HFFc6 (cell line): ENCODE results near the gene ZNF853. TPM values are rescaled to one million over a fixed set of nuclear protein-coding genes. Genes with fewer than 3 reads are reported as not detected.

Experiments used
- DNase-seq: peaks from one replicate; pipeline ENCODE4 v3.0.0-alpha.2; 2018
- H3K27ac Mint-ChIP-seq: 2 replicates; pipeline ENCODE4 v1.8.0; 2020; ENCODE audit warnings: mild to moderate bottlenecking, mixed read lengths
- H3K27me3 Mint-ChIP-seq: 2 replicates; pipeline ENCODE4 v1.8.0; 2021; ENCODE audit warnings: mild to moderate bottlenecking, moderate library complexity, mixed read lengths; ENCODE audit not compliant: insufficient read depth
- H3K36me3 Mint-ChIP-seq: 2 replicates; pipeline ENCODE4 v1.8.0; 2021; ENCODE audit warnings: low read depth, mixed read lengths
- H3K4me1 Mint-ChIP-seq: 2 replicates; pipeline ENCODE4 v1.8.0; 2020; ENCODE audit warnings: low read depth, mixed read lengths
- H3K4me3 Mint-ChIP-seq: 2 replicates; pipeline ENCODE4 v1.8.0; 2020; ENCODE audit warnings: mild to moderate bottlenecking, moderate library complexity, mixed read lengths
- H3K9me3 Mint-ChIP-seq: 2 replicates; pipeline ENCODE4 v1.8.0; 2020; ENCODE audit warnings: mild to moderate bottlenecking, mixed read lengths
- total RNA-seq, 6 experiments: library from RNA; stranded (reverse); fragmentation: NEBNext Ultra II Directional; extraction: Animal tissue kit (Norgen Biotek cat#: 25700); gene quantifications; 2 replicates in 1 of 6; 3 replicates in 5 of 6; pipeline ENCODE4 v1.2.3, GENCODE V29; 2021
- TF ChIP-seq, protein P1 (sequence below): fragments of 200-600 bp; sonication (generic); IDR thresholded peaks from 2 replicates; pipeline ENCODE4 v1.5.0; 2021; ENCODE audit warnings: antibody characterized with exemption, mild to moderate bottlenecking

Gene ZNF853
- total RNA-seq, 6 experiments from 2014 or later, result 0.05 to 0.07 (median 0.06) TPM; not detected in 3

GRCh38 chr7:6612819-6613218 is 2.6 kb upstream of the ZNF853 start:
- Mint-ChIP-seq H3K36me3 (no peaks in the 10 kb centered on the region), H3K27ac (no peak overlapping the region), H3K4me3 (no peak overlapping the region), H3K9me3 (no peaks in the 10 kb centered on the region), H3K4me1 (no peaks in the 10 kb centered on the region), H3K27me3 (peaks cover 18% of the 10 kb centered on the region)
- DNase-seq, result no peak
- TF ChIP-seq, protein P1, sequence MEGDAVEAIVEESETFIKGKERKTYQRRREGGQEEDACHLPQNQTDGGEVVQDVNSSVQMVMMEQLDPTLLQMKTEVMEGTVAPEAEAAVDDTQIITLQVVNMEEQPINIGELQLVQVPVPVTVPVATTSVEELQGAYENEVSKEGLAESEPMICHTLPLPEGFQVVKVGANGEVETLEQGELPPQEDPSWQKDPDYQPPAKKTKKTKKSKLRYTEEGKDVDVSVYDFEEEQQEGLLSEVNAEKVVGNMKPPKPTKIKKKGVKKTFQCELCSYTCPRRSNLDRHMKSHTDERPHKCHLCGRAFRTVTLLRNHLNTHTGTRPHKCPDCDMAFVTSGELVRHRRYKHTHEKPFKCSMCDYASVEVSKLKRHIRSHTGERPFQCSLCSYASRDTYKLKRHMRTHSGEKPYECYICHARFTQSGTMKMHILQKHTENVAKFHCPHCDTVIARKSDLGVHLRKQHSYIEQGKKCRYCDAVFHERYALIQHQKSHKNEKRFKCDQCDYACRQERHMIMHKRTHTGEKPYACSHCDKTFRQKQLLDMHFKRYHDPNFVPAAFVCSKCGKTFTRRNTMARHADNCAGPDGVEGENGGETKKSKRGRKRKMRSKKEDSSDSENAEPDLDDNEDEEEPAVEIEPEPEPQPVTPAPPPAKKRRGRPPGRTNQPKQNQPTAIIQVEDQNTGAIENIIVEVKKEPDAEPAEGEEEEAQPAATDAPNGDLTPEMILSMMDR, result no peak

- DNase-seq, result no peak
- TF ChIP-seq, protein P1, result no peak
- Mint-ChIP-seq H3K4me1 (no peaks in the 10 kb centered on the region), H3K4me3 (no peak overlapping the region), H3K36me3 (no peaks in the 10 kb centered on the region), H3K27ac (no peak overlapping the region), H3K9me3 (no peaks in the 10 kb centered on the region), H3K27me3 (peaks cover 24% of the 10 kb centered on the region)
Measured at GRCh38 chr7:6613706-6614105, 1.7 kb upstream of the ZNF853 start.

DNA sequence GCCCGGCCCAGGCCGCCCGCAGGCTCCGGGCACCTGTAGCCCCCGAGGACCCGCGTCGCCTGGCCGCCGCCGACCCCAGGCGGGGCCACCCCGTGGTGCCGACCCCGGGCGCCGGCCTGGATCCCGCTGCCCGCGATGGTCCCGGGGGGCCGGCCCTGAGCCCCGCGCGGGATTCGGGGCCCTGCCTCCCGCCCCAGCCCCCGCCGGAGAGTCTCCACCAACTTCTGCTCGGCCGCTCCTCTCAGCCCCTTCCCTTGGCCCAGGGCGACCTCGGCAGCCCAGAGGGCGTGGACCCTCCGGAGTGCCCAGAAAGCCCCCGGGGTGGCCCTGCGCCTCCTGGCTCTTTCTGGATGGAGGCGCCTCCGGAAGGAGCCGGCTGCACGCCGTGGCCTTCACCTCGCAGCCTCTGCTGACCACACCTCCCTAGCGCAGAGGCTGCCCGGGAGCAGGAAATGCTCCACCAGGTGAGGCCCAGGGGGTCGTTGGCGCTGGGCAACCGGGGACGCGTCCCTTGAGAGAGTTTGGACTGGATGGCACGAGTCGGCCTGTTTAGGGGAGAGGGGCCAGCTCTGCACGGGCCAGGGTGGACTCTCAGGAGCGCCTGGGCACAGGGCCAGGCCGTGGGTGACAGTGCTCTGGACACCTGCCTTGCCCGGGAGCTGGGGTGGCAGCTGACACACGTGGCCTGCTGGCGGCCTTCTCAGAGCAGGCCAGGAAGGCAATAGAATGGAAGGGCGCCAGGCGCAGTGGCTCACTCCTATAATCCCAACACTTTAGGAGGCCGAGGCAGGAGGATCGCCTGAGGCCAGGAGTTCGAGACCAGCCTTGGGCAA is 529 bp downstream of the ZNF853 start:
- H3K27me3 Mint-ChIP-seq, result peaks cover 39% of the 10 kb centered on the region

DNA sequence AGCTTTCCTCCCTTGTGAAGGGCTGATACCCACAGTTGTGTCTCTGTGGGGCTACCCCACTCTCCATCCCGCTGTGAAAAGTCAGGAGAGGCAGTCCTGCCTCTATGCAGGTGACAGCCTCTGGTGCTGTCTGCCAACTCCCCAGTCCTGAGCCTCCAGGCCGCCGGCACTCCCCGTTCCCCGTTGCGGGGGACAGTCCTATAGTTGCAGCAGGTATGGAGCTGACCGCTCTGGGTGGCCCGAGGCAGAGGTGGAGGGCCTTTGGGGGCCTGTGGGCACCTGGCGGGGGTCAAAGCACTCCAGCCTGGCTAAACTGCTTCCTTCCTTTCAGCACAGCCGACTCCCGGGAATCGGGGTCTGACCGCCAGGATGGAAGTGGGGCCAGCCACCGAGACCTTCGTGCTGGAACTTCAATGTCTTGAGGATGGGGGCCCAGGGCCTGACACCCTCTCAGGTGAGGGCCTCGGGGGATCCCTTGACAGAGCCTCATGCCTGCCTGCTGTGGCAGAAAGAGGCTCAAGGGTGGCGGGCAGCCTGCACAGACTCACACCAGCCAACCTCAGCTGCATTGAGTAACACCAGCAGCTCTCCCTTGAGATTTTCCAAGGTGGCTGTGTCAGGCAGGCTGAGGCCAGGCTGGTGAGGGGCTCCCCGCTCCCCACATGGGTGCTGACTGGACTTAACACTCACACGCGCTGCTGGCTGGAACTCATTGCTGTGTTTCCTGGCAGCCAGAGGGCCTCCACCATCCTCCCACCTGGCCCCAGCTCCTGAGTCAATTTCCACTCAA is 1.6 kb downstream of the ZNF853 start:
- Mint-ChIP-seq H3K27me3 (peaks cover 44% of the 10 kb centered on the region), H3K4me3 (no peak overlapping the region)

More for the DNA sequence above, 529 bp downstream of the ZNF853 start:
- H3K36me3 Mint-ChIP-seq, result no peaks in the 10 kb centered on the region
- H3K27ac Mint-ChIP-seq, result no peak overlapping the region
- H3K4me3 Mint-ChIP-seq, result no peak overlapping the region
- no peaks in the 10 kb centered on the region for H3K9me3 Mint-ChIP-seq
- TF ChIP-seq, protein P1, result no peak
- no peak for DNase-seq
- no peaks in the 10 kb centered on the region for H3K4me1 Mint-ChIP-seq

DNA sequence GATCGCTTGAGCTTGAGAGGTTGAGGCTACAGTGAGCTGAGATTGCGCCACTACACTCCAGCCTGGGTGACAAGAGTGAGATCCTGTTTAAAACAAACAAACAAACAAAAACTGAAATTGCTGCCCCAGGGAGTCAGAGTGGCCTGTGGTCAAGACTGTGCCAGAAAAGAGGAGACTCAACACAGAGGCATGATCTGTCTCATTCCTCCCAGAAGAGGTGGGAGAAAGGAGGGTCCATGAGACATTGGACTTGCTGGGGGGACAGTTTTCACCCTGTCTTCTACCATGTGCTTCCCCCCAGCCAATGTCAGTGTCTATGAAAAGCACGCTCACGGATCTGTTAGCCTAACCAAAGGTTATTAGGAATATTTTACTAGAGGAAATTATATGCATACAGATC is 3.2 kb downstream of the ZNF853 start:
- Mint-ChIP-seq H3K27ac (no peak overlapping the region), H3K36me3 (no peaks in the 10 kb centered on the region), H3K4me3 (no peak overlapping the region), H3K4me1 (no peaks in the 10 kb centered on the region), H3K27me3 (peaks cover 45% of the 10 kb centered on the region), H3K9me3 (no peaks in the 10 kb centered on the region)
- peak; percentile 54 for DNase-seq
- TF ChIP-seq, protein P1, result no peak

More for the DNA sequence above, 1.6 kb downstream of the ZNF853 start:
- Mint-ChIP-seq H3K4me1 (no peaks in the 10 kb centered on the region), H3K36me3 (no peaks in the 10 kb centered on the region), H3K27ac (no peak overlapping the region), H3K9me3 (no peaks in the 10 kb centered on the region)
- no peak for DNase-seq
- TF ChIP-seq, protein P1, result no peak
